GM21360 (cell line): ENCODE data around the gene MOB3B.
A peak's percentile ranks its signal among the peaks of the same experiment; 100 is the strongest.

Experiments used
- ATAC-seq: cut with Tn5 transposase; IDR thresholded peaks from one replicate; pipeline ENCODE4 v1.9.1; 2021; ENCODE audit warnings: mild to moderate bottlenecking, moderate library complexity; ENCODE audit not compliant: unreplicated experiment

Gene MOB3B

GRCh38 chr9:27529316-27530278 lies at the start of gene MOB3B:
Gene MOB3B, minus strand, starts transcription at chr9:27529814. Its CDS starts 74,264 bp downstream, at chr9:27455550.
- peak; percentile 80 for ATAC-seq

GRCh38 chr9:27573634-27574590 lies 44.3 kb upstream of the MOB3B start:
- peak; percentile 78 for ATAC-seq

- peak; percentile 54 for ATAC-seq
Measured at GRCh38 chr9:27572918-27573633, 43.5 kb upstream of the MOB3B start, which contains the start of gene C9orf72. Gene C9orf72, minus strand, starts transcription at chr9:27573481. Its CDS starts 6,361 bp downstream, at chr9:27567120.

GRCh38 chr9:27572566-27572917 lies 42.9 kb upstream of the MOB3B start:
- peak; percentile 42 for ATAC-seq

- ATAC-seq: no peak
Measured at GRCh38 chr9:27572061-27572460, 42.4 kb upstream of the MOB3B start.

GRCh38 chr9:27571011-27571410 lies 41.4 kb upstream of the MOB3B start:
- no peak for ATAC-seq

- ATAC-seq: no peak
Measured at GRCh38 chr9:27569406-27569805, 39.8 kb upstream of the MOB3B start.

GRCh38 chr9:27566118-27566517 lies 36.5 kb upstream of the MOB3B start:
- ATAC-seq: no peak

GRCh38 chr9:27565696-27566095 lies 36.1 kb upstream of the MOB3B start:
- no peak for ATAC-seq

- ATAC-seq: no peak
Measured at GRCh38 chr9:27564670-27565069, 35.1 kb upstream of the MOB3B start.

GRCh38 chr9:27563738-27564430 lies 34.3 kb upstream of the MOB3B start:
- ATAC-seq: no peak

- ATAC-seq: peak; percentile 56
Measured at GRCh38 chr9:27561685-27562084, 32.1 kb upstream of the MOB3B start.

- no peak for ATAC-seq
Measured at GRCh38 chr9:27560457-27560856, 30.8 kb upstream of the MOB3B start.

- ATAC-seq: no peak
Measured at GRCh38 chr9:27558307-27558706, 28.7 kb upstream of the MOB3B start.

GRCh38 chr9:27556470-27556869 lies 26.9 kb upstream of the MOB3B start:
- ATAC-seq: no peak

GRCh38 chr9:27554712-27555111 lies 25.1 kb upstream of the MOB3B start:
- no peak for ATAC-seq

- ATAC-seq: no peak
Measured at GRCh38 chr9:27549196-27549755, 19.7 kb upstream of the MOB3B start.

GRCh38 chr9:27548055-27548741 lies 18.6 kb upstream of the MOB3B start:
- no peak for ATAC-seq

- ATAC-seq: no peak
Measured at GRCh38 chr9:27545471-27545870, 15.9 kb upstream of the MOB3B start.
